Measurements from ENCODE around the gene RAX2. TPM values are rescaled to one million over a fixed set of nuclear protein-coding genes. Genes with fewer than 3 reads are reported as not detected.

The RAX2 gene
- total RNA-seq, 1 experiment from 2014 or later: not detected

DNA sequence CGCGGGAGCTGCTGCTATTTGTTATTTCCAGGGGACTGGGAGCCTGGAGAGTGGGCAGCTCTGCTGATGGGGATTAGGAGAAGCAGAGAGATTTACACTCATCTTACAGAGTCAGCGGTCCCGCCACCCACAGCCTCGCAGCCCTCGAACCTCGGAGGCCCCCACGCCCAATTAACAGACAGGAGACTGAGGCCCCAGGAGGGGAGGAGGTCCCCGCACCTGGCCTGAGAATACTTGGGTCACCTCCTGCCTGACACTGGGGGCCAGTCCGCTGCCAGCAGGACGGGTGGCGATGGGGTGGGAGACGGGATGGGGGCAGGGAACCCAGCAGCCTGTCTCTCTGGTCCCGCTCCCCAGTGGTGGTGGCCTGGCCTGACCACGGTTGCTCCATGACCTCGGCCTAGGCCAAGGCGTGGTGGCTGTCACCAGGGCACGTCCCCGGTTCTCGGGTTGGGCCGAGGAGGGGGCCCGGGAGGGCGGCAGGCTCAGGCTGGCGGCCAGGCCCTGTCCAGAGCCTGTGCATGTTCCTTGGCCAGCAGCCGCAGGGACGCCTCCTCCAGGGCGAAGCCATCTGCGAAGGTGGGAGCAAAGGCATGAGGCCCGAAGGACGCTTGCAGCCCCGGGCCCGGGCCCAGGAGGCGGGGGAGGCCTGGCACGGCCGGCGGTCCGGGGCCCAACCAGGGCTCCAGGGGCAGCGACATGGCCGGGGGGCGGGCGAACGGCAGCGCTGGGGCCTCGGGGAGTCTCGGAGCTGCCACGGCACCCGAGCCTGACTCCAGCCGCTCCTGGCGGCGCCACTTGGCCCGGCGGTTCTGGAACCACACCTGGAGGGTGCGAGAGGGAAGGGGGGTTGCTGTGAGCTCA lies 1.7 kb downstream of the RAX2 start:
- CTCF ChIA-PET: no interaction called here
- no TSS peak for BruUV-seq (replicated peaks)
- Mint-ChIP-seq H3K4me1 (ENCODE audit: low read depth, unreplicated experiment) (no peaks in the 10 kb centered on the region), H3K27ac (ENCODE audit: unreplicated experiment) (no peak overlapping the region), H3K9me3 (ENCODE audit: low read depth, unreplicated experiment) (no peaks in the 10 kb centered on the region), H3K27me3 (ENCODE audit: unreplicated experiment) (peaks cover 21% of the 10 kb centered on the region), H3K36me3 (ENCODE audit: insufficient read depth, unreplicated experiment) (peaks cover 5% of the 10 kb centered on the region), H3K4me3 (ENCODE audit: low read depth, unreplicated experiment) (no peak overlapping the region)
- intact Hi-C loops (cut with micrococcal nuclease; ENCODE audit: unreplicated experiment): no loop called here
- DNase-seq: no peak
- TF ChIP-seq CTCF (IDR thresholded peaks at IDR 0.05; ENCODE audit: unreplicated experiment): no peak

- no peak for DNase-seq
- no peak overlapping the region for H3K4me3 Mint-ChIP-seq (ENCODE audit: low read depth, unreplicated experiment)
- peaks cover 21% of the 10 kb centered on the region for H3K27me3 Mint-ChIP-seq (ENCODE audit: unreplicated experiment)
- no TSS peak for BruUV-seq (replicated peaks)
- CTCF ChIA-PET: no interaction called here
- H3K27ac Mint-ChIP-seq (ENCODE audit: unreplicated experiment): no peak overlapping the region
- intact Hi-C loops (cut with micrococcal nuclease; ENCODE audit: unreplicated experiment): no loop called here
- H3K4me1 Mint-ChIP-seq (ENCODE audit: low read depth, unreplicated experiment): no peaks in the 10 kb centered on the region
- peaks cover 5% of the 10 kb centered on the region for H3K36me3 Mint-ChIP-seq (ENCODE audit: insufficient read depth, unreplicated experiment)
- H3K9me3 Mint-ChIP-seq (ENCODE audit: low read depth, unreplicated experiment): no peaks in the 10 kb centered on the region
- TF ChIP-seq CTCF (IDR thresholded peaks at IDR 0.05; ENCODE audit: unreplicated experiment): no peak
Measured at GRCh38 chr19:3769494-3769893, 2.5 kb downstream of the RAX2 start.

- no TSS peak for BruUV-seq (replicated peaks)
- H3K27ac Mint-ChIP-seq (ENCODE audit: unreplicated experiment): no peak overlapping the region
Measured at GRCh38 chr19:3768748-3769099, 3.3 kb downstream of the RAX2 start.

GRCh38 chr19:3768015-3768747 lies 3.8 kb downstream of the RAX2 start:
- no peak for DNase-seq
- no peaks in the 10 kb centered on the region for H3K9me3 Mint-ChIP-seq (ENCODE audit: low read depth, unreplicated experiment)
- intact Hi-C loops (cut with micrococcal nuclease; ENCODE audit: unreplicated experiment): no loop called here
- peaks cover 5% of the 10 kb centered on the region for H3K36me3 Mint-ChIP-seq (ENCODE audit: insufficient read depth, unreplicated experiment)
- no TSS peak for BruUV-seq (replicated peaks)
- TF ChIP-seq CTCF (IDR thresholded peaks at IDR 0.05; ENCODE audit: unreplicated experiment): no peak
- H3K27ac Mint-ChIP-seq (ENCODE audit: unreplicated experiment): no peak overlapping the region
- no peaks in the 10 kb centered on the region for H3K4me1 Mint-ChIP-seq (ENCODE audit: low read depth, unreplicated experiment)
- CTCF ChIA-PET: no interaction called here
- H3K27me3 Mint-ChIP-seq (ENCODE audit: unreplicated experiment): peaks cover 9% of the 10 kb centered on the region
- H3K4me3 Mint-ChIP-seq (ENCODE audit: low read depth, unreplicated experiment): no peak overlapping the region

More at GRCh38 chr19:3768748-3769099, 3.3 kb downstream of the RAX2 start:
- no peak for DNase-seq
- no peaks in the 10 kb centered on the region for H3K9me3 Mint-ChIP-seq (ENCODE audit: low read depth, unreplicated experiment)
- CTCF ChIA-PET: no interaction called here
- TF ChIP-seq CTCF (IDR thresholded peaks at IDR 0.05; ENCODE audit: unreplicated experiment): no peak
- no peak overlapping the region for H3K4me3 Mint-ChIP-seq (ENCODE audit: low read depth, unreplicated experiment)
- intact Hi-C loops (cut with micrococcal nuclease; ENCODE audit: unreplicated experiment): no loop called here
- H3K27me3 Mint-ChIP-seq (ENCODE audit: unreplicated experiment): peaks cover 14% of the 10 kb centered on the region
- H3K36me3 Mint-ChIP-seq (ENCODE audit: insufficient read depth, unreplicated experiment): peaks cover 5% of the 10 kb centered on the region
- no peaks in the 10 kb centered on the region for H3K4me1 Mint-ChIP-seq (ENCODE audit: low read depth, unreplicated experiment)
